NCI-H2171 (cell line): ENCODE data around the gene HSBP1L1.

Experiments used
- DNase-seq: peaks from one replicate; lab custom pipeline; 2025; lab: John Stamatoyannopoulos, UW

Gene HSBP1L1

GRCh38 chr18:79961527-79962291, 2.7 kb upstream of the HSBP1L1 start:
- DNase-seq = no peak

DNA sequence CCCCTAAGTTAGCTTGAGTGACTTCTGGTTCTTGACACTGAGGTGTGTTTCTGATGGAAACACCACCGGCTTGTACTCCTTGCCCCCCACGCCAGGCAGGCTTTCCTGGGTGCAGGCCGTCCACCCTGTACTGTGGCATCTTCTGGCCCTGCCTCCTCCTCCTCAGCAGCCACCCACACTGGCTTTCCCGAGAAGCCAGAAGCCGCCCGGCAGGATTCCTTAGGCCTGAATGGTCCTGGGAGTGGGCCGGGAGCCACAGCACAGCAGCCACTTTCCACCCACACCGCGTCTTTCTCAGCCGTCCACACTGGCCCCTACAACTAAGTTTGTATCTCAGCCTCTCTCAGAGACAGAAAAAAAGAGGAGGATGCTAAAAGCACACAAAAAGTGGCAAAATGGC, 2.1 kb upstream of the HSBP1L1 start:
- DNase-seq = no peak

DNA sequence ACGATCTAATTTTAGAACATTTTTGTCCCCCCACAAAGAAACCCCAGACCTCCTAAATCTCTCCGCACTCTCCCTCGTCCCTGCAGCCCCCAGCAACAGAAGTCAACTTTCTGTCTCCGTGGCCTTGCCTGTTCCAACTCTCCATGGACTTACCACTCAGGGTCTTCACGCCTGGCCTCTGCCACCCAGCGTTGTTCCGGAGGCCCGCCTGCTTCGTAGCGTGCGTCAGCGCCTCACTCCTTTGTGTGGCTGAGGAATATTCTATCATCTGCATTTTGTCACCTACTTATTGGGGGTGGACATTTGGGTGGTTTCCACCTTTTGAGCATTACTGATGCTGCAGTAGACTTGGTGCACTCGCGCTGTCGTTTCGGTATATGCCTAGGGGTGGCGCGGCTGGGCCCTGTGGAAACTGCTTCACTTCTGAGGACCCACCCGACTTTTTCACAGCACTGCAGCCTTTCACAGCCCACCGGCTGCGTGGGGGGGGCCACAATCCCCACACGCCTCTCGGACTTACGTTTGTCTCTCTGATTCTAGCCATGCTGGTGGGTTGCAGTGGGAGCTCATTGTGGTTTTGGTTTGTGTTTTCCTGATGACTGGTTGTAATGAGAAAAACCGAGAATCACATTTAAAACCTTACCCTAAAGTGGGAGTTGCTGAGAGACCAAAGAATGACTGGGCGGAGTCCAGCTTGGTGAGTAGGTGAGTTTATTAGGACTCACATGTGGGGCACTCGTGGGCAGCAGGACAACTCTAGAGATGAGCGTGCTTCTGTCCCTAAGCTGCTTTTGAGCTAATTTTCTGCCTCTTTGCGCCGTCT, 1.4 kb upstream of the HSBP1L1 start:
- DNase-seq = no peak

- no peak for DNase-seq
These were observed 649 bp upstream of the HSBP1L1 start for GRCh38 chr18:79963658-79964329.

DNA sequence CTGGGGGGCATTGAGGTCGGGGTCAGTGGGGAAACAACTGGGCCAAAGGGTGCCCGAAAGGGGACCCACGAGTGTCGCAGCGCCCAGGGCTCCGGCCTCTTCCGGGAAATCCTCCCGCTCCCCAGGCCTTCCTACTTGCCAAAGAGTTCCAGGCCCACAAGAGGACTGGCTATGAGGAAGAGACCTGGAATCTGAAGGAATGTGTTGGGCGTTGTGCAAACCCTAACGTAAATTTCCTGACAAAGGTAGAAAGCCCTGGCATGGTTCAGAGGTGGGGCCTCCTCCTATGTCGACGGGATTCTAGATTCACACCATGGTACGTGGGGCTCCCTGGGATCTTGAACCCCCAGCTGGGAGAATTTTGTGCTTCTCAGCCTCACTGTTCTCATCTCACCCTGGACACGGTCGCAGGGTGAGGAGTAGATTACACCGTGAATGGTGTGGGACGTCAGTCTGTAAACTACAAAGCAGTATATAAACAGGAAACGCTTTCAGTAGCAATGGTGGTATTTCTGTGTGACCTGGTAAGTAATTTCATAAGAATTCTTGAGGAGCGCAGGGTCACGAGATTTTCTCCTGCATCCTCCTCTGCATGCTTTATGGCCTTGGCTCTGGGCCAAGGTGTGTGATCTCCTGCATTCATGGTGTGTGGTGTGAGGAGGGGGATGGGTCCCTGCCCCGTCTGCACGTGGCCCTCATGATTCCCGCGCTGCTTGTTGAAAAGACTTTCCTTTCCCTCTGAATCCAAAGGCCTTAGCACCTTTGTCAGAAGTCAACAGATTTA, 868 bp downstream of the HSBP1L1 start:
- DNase-seq = no peak

DNA sequence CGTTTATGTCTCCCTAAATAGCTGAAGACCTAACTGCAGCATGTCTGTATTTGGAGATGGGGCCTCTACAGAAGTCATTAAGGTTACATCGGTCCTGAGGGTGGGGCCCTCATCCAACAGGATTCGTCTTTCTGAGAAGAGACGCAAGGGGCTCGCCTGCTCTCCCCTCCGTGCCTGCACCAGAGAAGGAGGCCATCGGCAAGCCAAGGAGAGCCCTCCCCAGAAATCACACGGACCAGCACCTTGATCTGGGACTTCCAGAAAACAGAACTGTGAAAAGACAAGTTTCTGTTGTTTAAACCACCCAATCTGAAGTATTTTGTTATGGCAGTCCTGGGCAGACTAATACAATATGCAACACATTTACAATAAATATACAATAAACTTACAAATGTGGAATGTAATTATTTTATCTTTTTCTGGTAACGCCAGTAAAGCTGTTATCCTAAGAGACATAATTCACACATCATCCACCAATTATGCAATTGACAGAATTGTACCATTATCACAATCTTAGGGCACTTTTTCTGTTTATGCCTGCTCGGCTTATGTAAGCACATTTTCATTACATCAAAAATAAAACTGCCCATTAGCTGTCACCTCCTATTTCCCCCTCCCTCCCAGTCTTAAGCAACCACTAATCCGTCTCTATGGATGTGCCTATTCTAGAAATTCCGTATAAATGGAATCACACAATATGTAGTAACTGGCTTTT, 6.1 kb downstream of the HSBP1L1 start:
- DNase-seq = no peak

DNA sequence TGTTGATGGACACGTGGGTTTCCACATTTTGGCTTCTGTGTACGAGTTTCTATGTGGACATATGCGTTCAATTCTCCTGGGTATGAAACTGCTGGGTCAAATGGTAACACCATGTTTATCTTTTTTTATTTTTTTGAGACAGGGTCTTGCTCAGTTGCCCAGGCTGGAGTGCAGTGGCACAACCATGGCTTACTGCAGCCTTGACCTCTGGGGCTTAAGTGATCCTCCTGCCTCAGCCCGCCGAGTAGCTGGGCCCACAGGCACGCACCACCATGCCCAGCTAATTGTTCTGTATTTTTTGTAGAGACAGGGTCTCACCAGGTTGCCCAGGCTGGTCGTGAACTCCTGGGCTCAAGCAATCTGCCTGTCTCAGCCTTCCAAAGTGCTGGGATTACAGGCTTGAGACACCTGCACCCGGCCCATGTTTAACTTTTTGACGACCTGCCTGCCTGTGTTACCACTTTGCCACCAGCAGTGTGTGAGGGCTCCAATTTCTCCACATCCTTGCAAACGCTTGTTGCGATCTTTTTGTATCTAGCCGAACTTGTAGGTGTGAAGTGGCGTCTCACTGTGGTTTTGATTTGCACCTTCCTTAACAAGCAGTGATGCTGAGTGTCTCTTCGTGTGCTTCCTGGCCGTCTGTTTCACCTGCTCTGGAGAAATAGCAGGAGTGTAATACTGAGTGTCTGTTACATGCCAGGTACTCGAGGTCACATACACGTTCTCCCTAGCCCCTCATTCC, 6.9 kb downstream of the HSBP1L1 start:
- no peak for DNase-seq

GRCh38 chr18:79971986-79972385, 7.5 kb downstream of the HSBP1L1 start:
- DNase-seq = no peak

GRCh38 chr18:79972720-79973119, 8.3 kb downstream of the HSBP1L1 start:
- DNase-seq = no peak

DNA sequence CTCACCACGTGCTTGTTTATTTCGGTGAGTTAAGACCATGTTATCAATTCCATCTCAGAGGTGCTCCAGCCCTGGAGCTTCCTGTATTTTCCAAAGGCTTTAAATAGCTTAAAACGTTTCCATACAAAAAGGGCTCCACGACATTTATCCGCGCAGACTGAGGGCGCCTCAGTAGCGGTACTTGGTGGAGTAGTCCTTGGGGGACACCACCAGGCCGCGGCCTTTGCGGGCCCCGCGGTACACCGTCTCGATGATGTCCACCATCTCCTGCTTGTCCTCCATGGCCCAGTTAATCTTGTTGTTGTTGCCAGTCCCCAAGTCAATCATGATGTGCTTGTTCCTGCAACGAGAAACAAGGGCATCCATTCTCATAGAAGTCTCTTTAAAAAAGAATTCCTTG, 9.1 kb downstream of the HSBP1L1 start:
- DNase-seq = no peak

DNA sequence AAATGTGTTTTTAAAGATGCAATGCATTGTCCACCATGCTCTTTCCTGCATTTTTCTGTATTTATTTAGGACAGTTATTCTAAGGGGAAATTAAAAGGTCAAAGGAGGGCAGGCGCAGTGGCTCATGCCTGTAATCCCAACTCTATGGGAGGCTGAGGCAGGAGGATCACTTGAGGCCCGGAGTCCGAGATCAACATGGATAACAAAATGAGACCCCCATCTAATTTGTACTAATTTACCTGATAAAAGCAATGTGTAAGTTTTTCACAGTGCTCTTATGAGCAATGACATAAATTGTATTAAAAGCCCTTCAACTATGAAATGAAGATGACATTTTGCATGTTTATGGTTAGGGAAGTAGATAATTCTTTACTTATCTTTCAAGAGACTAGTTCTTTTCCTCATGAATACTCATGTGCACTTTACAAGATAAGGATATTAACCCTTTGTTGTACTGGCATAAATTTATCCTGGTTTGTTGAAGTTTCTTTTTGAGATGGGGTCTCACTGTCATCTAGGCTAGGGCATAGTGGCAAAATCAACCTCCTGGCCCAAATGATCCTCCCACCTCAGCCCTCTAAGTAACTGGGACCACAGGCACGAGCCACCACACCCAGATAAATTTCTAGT, 9.7 kb downstream of the HSBP1L1 start:
- DNase-seq = no peak

DNA sequence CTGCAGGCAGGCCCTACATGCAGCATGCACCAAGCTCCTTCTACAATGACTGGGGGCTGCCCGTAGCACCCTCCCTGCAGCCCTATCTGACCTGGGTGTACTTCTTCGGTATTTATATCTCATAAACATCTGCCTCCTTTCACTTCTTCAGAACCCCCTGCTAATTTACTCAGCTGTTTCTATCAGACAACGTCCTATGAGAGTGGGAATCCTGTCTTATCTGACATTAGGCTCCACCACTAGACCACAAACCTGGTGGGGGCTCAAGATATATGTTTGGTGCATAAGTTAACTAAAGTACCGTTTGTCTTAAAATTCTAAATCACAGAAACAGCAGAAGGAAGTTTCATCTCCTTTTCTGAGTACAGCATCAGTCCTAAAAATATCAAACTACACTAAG, 10.6 kb downstream of the HSBP1L1 start:
- DNase-seq = no peak

- no peak for DNase-seq
These were observed 11.7 kb downstream of the HSBP1L1 start for GRCh38 chr18:79975985-79976680.

DNA sequence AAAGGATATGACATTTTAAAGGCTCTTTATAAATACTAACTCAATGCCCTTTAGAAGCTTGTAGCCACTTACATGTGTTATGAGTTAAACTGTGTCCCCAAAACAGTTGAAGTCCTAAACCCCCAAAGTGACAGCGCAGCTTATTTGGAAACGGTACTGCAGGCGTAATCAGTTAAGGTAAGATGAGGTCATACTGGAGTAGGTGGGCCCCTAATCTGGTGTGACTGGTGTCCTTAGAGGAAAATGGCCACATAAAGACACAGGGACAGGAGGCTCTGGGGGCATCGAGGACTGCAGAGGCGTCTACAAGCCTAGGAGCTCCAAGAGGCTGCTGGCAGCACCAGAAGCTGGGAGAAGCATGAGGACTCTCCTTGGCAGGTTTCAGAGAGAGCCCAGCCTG, 15.4 kb downstream of the HSBP1L1 start:
- no peak for DNase-seq

- no peak for DNase-seq
These were observed 16.1 kb downstream of the HSBP1L1 start for GRCh38 chr18:79980585-79980984.

DNA sequence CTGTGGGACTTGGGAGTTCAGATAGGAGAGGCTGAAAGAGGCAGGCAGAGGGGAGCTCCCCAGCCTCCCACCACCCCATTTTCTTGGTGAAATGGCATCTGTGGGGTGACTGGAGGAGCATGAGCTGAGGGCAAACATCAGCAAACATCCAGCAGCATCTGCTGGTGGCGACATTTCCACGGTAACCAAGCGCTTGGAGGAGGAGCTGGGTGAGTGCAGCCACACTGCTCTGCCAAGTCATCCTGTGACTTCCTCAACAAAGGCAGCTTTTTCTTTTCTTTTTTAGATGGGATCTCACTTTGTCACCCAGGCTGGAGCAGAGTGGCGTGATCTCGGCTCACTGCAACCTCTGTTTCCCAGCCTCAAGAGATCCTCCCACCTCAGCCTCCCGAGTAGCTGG, 18.3 kb downstream of the HSBP1L1 start:
- DNase-seq = no peak

- no peak for DNase-seq
These were observed 18.8 kb downstream of the HSBP1L1 start for GRCh38 chr18:79983253-79983652.

GRCh38 chr18:79983793-79984192, 19.4 kb downstream of the HSBP1L1 start:
- no peak for DNase-seq

- DNase-seq = no peak
These were observed 20.7 kb downstream of the HSBP1L1 start for GRCh38 chr18:79985172-79985571.

- DNase-seq = no peak
These were observed 22.3 kb downstream of the HSBP1L1 start for GRCh38 chr18:79986726-79987125.
